MM.1S (cell line): ENCODE measurements around the gene ABCA13.

Experiments
- DNase-seq: peaks from one replicate; pipeline ENCODE4 v3.0.0-alpha.2; 2015
- H2AFZ ChIP-seq: fragments of 300-600 bp; sonication (generic); 2 replicates; pipeline ENCODE4 v1.6.0; 2016; ENCODE audit warnings: antibody characterized with exemption, low read length
- H3F3A ChIP-seq: fragments of 300-600 bp; sonication (generic); 2 replicates; pipeline ENCODE4 v1.6.1; 2016; ENCODE audit warnings: mild to moderate bottlenecking, antibody characterized with exemption, low read length, moderate library complexity, mixed read lengths; ENCODE audit not compliant: insufficient read depth
- H3K27ac ChIP-seq: fragments of 300-600 bp; sonication (generic); 2 replicates; pipeline ENCODE4 v1.5.1; 2016; ENCODE audit warnings: mild to moderate bottlenecking, low read length
- H3K27me3 ChIP-seq: fragments of 300-600 bp; sonication (generic); replicated peaks from 2 replicates; pipeline ENCODE4 v1.6.0; 2016; ENCODE audit warnings: low read length; ENCODE audit not compliant: insufficient read depth
- H3K36me3 ChIP-seq: fragments of 300-600 bp; sonication (generic); replicated peaks from 2 replicates; pipeline ENCODE4 v1.6.1; 2016; ENCODE audit warnings: mild to moderate bottlenecking, low read length, mixed read lengths; ENCODE audit not compliant: insufficient read depth
- H3K4me1 ChIP-seq: fragments of 300-600 bp; sonication (generic); 2 replicates; pipeline ENCODE4 v1.6.1; 2016; ENCODE audit warnings: low read length, mixed read lengths
- H3K4me2 ChIP-seq: fragments of 300-600 bp; sonication (generic); 2 replicates; pipeline ENCODE4 v1.6.0; 2016; ENCODE audit warnings: low read depth, low read length
- H3K4me3 ChIP-seq: fragments of 300-600 bp; sonication (generic); 2 replicates; pipeline ENCODE4 v1.5.1; 2016; ENCODE audit warnings: low read length, mixed read lengths
- H3K79me2 ChIP-seq: fragments of 300-600 bp; sonication (generic); 2 replicates; pipeline ENCODE4 v1.6.1; 2016; ENCODE audit warnings: mixed run types, low read length, mixed read lengths
- H3K9ac ChIP-seq: fragments of 300-600 bp; sonication (generic); 2 replicates; pipeline ENCODE4 v1.6.1; 2016; ENCODE audit warnings: low read length, mixed read lengths
- H3K9me2 ChIP-seq: fragments of 300-600 bp; sonication (generic); replicated peaks from 2 replicates; pipeline ENCODE4 v1.6.1; 2016; ENCODE audit warnings: mild to moderate bottlenecking, low read length, mixed read lengths; ENCODE audit not compliant: insufficient read depth
- H3K9me3 ChIP-seq: fragments of 300-600 bp; sonication (generic); replicated peaks from 2 replicates; pipeline ENCODE4 v1.6.1; 2016; ENCODE audit warnings: mild to moderate bottlenecking, low read length, mixed read lengths; ENCODE audit not compliant: insufficient read depth
- H4K20me1 ChIP-seq: fragments of 300-600 bp; sonication (generic); 2 replicates; pipeline ENCODE4 v1.6.1; 2016; ENCODE audit warnings: mild to moderate bottlenecking, low read length, moderate library complexity, mixed read lengths; ENCODE audit not compliant: insufficient read depth
- EZH2 ChIP-seq: fragments of 300-600 bp; sonication (generic); optimal IDR thresholded peaks from 2 replicates; pipeline ENCODE3; 2017; ENCODE audit warnings: low read depth, mild to moderate bottlenecking, antibody characterized with exemption, low read length, mixed read lengths
- EZH2phosphoT487 ChIP-seq: fragments of 300-600 bp; sonication (generic); IDR thresholded peaks from 2 replicates; pipeline ENCODE4 v1.6.1; 2018; ENCODE audit warnings: antibody characterized with exemption, low read length
- TF ChIP-seq, protein P1 (sequence below): fragments of 300-600 bp; sonication (generic); IDR thresholded peaks from 2 replicates; pipeline ENCODE4 v1.5.1; 2016; ENCODE audit warnings: antibody characterized with exemption, low read length, mixed read lengths

The ABCA13 gene

DNA sequence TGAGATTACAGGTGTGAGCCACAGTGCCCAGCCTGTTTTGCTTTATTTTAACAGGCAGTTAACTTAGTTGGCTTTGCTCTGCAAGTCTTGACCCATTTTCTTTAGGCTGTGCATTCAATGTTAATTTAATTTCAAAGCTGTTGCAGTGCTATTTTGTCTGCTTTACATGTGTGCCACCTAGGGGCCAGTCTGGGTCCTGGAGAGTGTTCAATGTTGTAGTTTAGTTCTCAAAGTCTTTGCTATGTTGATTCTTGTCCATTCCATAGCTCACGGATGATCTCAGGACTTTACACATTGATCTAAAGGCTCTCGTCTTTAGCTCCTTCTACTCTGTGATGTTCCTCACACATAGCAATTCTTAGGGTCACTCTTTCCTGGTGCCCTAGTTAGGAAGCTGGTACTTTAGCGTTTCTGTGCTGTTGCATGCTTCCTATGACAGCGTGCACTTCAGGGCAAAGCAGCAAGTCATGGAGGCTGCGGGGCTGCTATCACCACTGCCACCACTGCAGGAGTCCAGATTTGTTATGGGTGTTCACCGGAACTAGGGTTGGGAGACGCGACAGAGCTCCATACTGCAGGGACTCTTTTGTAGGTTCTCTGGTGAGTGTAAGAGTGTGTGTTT lies 16.4 kb upstream of the ABCA13 start:
- H3K4me2 ChIP-seq, result no peak overlapping the region
- no peaks in the 10 kb centered on the region for H3K9me3 ChIP-seq
- 0 out of 2 replicates have a peak overlapping the region, but pooled peaks have one; percentile 51 for H2AFZ ChIP-seq
- TF ChIP-seq EZH2phosphoT487, result no peak
- TF ChIP-seq, protein P1, sequence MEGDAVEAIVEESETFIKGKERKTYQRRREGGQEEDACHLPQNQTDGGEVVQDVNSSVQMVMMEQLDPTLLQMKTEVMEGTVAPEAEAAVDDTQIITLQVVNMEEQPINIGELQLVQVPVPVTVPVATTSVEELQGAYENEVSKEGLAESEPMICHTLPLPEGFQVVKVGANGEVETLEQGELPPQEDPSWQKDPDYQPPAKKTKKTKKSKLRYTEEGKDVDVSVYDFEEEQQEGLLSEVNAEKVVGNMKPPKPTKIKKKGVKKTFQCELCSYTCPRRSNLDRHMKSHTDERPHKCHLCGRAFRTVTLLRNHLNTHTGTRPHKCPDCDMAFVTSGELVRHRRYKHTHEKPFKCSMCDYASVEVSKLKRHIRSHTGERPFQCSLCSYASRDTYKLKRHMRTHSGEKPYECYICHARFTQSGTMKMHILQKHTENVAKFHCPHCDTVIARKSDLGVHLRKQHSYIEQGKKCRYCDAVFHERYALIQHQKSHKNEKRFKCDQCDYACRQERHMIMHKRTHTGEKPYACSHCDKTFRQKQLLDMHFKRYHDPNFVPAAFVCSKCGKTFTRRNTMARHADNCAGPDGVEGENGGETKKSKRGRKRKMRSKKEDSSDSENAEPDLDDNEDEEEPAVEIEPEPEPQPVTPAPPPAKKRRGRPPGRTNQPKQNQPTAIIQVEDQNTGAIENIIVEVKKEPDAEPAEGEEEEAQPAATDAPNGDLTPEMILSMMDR, result peak; percentile 77
- no peak for TF ChIP-seq EZH2
- no peak overlapping the region for H3K4me3 ChIP-seq
- no peaks in the 10 kb centered on the region for H3K9me2 ChIP-seq
- H3K4me1 ChIP-seq, result no peaks in the 10 kb centered on the region
- no peak overlapping the region for H3K9ac ChIP-seq
- peak; percentile 59 for DNase-seq
- H3F3A ChIP-seq, result no peaks in the 10 kb centered on the region
- H4K20me1 ChIP-seq, result no peaks in the 10 kb centered on the region
- H3K27ac ChIP-seq, result no peak overlapping the region; the same call in 1 of the 2 replicates
- H3K27me3 ChIP-seq, result no peaks in the 10 kb centered on the region
- H3K79me2 ChIP-seq, result no peaks in the 10 kb centered on the region
- no peaks in the 10 kb centered on the region for H3K36me3 ChIP-seq

DNA sequence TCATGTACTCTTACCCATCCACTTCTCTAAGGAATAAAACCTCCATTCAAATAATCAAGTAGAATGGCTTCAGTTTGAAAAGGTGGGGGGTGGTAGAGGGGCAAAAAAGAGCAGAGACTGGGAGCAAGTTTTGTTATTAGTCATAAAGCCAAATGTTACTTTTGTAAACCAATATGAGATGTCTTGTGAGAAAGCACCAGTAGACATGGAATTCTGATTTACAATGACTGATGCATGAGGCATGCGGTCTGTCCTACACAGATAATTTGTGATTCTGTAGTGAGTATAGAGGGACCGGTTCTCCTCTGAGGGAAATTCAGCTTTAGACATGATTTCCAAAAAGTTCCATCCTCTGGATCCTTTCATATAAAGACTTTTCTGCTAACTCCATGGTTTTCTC lies 12.9 kb upstream of the ABCA13 start:
- Histone ChIP-seq H3K79me2 (no peaks in the 10 kb centered on the region), H3K27me3 (no peaks in the 10 kb centered on the region), H3F3A (no peaks in the 10 kb centered on the region), H3K9me3 (no peaks in the 10 kb centered on the region), H3K9me2 (no peaks in the 10 kb centered on the region), H4K20me1 (no peaks in the 10 kb centered on the region), H3K27ac (no peak overlapping the region), H3K36me3 (no peaks in the 10 kb centered on the region), H2AFZ (no peak overlapping the region), H3K4me2 (no peak overlapping the region), H3K9ac (no peak overlapping the region), H3K4me3 (no peak overlapping the region), H3K4me1 (no peaks in the 10 kb centered on the region)
- TF ChIP-seq EZH2, result no peak
- TF ChIP-seq EZH2phosphoT487, result no peak
- TF ChIP-seq, protein P1, result no peak
- no peak for DNase-seq

DNA sequence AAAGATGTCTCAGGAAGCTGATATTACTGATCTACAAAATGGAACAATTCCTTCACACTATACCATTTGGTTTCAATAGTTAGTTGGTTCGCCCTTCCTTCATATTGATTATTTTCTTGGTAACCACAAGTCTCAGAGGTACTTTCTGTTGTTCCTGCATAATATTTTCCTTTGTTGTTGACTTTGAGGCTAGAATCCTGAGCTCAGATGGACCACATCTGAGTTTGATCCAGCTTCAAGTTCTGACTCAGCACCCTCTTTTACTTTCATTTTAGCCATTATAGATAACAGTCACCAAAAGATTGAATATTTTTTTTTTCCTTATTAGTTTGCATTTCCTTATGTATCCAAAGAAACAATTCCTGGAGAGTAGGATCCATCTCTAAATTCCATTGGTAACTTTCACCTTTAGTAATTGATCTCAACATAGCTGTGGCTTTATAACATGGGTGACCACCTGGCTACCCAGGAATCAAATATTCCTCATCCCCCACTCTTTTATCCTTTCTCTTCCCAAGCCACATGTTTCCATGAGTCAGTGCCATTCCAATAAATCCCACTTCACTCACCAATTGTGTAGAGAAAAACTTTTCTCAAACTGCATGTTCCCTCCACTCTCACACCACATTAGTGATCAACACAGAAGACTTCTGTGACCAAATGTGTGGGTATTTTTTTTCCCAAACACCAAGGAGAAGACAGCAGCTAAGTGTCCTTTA lies 9.7 kb upstream of the ABCA13 start:
- H3K9ac ChIP-seq, result no peak overlapping the region
- no peak overlapping the region for H3K4me3 ChIP-seq
- H3K4me1 ChIP-seq, result no peaks in the 10 kb centered on the region
- no peak overlapping the region for H2AFZ ChIP-seq
- no peaks in the 10 kb centered on the region for H3F3A ChIP-seq
- H3K4me2 ChIP-seq, result peak overlapping the region; percentile 16
- H3K27ac ChIP-seq, result no peak overlapping the region
- no peak for DNase-seq
- no peaks in the 10 kb centered on the region for H3K27me3 ChIP-seq
- H4K20me1 ChIP-seq, result no peaks in the 10 kb centered on the region
- H3K9me2 ChIP-seq, result no peaks in the 10 kb centered on the region
- H3K79me2 ChIP-seq, result no peaks in the 10 kb centered on the region
- H3K9me3 ChIP-seq, result no peaks in the 10 kb centered on the region
- TF ChIP-seq EZH2phosphoT487 (no peak), EZH2 (no peak)
- TF ChIP-seq, protein P1, result no peak
- H3K36me3 ChIP-seq, result no peaks in the 10 kb centered on the region
